ENCODE results near the gene SCGB1D2.
"Not testable (repeated sequence)": the region's sequence is repeated elsewhere in the genome, so short reads cannot be mapped to it uniquely, and the experiment has no call there.

The SCGB1D2 gene

DNA sequence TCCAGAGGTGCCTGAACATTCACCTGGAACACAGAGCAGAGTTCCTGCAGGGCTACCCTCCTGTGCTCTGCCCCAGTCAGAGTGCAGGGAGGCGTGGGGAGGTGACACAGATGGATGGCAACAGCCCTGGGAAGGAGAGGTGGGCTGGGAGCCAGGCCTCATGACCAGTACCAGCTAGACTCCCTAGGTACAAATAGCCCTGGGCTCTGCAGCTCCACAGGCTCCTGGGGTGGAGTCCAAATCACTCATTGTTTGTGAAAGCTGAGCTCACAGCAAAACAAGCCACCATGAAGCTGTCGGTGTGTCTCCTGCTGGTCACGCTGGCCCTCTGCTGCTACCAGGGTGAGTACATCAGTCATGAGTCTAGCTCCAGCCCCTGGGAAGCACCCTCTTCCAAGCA, at the start of gene SCGB1D2:
Gene SCGB1D2, plus strand, starts transcription at position 219 of the 400 bp plus-strand sequence. Its CDS starts 69 bp downstream, at position 288.
- Histone ChIP-seq H3K27ac (no peak within 1 kb of the TSS), H3K4me3 (no peak within 1 kb of the TSS)

- Histone ChIP-seq H3K27ac (no peak overlapping the region), H3K4me3 (no peak overlapping the region)
Observed at GRCh38 chr11:62193952-62194351, 48.1 kb upstream of the SCGB1D2 start.

- H3K4me3 ChIP-seq, H3K27ac ChIP-seq: not testable (repeated sequence)
Observed at GRCh38 chr11:62195010-62195409, 47.0 kb upstream of the SCGB1D2 start.

GRCh38 chr11:62195945-62196344, 46.1 kb upstream of the SCGB1D2 start:
- no peak overlapping the region for H3K4me3 ChIP-seq
- H3K27ac ChIP-seq: no peak overlapping the region

GRCh38 chr11:62197400-62197799, 44.6 kb upstream of the SCGB1D2 start:
- H3K27ac ChIP-seq, H3K4me3 ChIP-seq: not testable (repeated sequence)

- Histone ChIP-seq H3K27ac (no peak overlapping the region), H3K4me3 (no peak overlapping the region)
Observed at GRCh38 chr11:62201376-62201775, 40.7 kb upstream of the SCGB1D2 start.

GRCh38 chr11:62202910-62203309, 39.1 kb upstream of the SCGB1D2 start:
- no peak overlapping the region for H3K4me3 ChIP-seq
- no peak overlapping the region for H3K27ac ChIP-seq

DNA sequence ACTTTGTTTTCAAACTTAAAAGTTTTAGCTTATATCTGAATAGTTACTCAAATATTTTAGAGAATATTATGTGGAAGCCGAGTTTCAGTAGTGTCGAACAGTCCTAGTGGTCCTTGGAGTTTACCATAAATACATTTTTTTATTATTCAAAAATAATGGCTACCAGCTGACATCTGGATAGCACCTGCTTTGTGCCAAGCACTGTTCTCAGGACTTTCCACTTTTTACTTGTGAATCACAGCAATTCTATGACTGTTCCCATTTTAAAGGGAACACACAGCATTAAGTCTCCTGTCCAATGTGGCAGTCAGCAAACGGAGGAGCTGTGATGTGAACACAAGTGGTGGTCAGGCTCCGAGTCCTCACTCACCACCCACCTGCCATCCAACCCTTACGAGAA, 37.6 kb upstream of the SCGB1D2 start:
- Histone ChIP-seq H3K27ac (no peak overlapping the region), H3K4me3 (no peak overlapping the region)

- Histone ChIP-seq H3K27ac (no peak overlapping the region), H3K4me3 (no peak overlapping the region)
Observed at GRCh38 chr11:62205441-62205840, 36.6 kb upstream of the SCGB1D2 start.

DNA sequence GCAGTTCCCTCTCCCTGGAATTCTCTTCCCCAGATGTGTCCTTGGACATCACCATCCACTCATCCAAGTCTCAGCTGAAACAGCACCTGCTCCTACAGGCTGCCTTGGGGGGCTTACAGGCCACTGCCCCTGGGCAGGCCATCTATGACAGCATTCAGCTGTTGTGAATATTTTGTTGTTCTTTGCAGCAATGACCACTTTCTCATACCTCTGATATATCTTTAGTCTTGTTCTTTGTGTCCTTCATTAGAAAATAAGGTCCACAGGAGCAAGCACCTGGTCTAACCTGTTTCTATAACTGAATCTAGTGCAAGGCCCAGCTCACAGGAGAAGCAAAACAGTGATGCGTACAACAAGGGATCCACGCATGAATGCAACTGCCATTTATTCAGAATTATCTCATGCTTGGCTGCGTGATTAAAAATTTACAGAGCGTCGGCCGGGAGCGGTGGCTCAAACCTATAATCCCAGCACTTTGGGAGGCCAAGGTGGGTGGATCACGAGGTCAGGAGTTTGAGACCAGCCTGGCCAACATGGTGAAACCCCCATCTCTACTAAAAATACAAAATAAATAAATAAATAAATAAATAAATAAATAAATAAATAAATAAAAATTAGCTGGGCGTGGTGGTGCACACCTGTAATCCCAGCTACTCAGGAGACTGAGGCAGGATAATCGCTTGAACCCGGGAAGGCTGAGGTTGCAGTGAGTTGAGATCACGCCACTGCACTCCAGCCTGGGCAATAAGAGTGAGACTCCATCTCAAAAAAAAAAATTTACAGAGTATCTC, 35.6 kb upstream of the SCGB1D2 start:
- not testable (repeated sequence) for H3K27ac ChIP-seq

DNA sequence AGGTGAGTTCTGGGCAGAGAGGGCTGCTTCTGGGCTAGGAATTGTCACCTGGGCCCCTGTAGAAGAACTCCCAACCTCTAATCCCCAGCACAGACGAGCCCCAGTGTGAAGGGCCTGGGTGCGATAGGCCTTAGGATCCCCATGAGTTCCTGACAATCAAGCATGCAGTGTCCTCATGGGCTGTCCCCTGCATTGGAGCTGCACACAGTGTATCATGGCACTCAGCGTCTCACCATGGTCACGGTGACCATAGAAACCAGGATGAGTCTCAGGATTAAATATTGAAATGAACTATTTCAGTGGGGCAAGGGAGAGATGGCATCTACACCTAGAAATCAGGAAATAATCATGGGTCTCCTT, 33.3 kb upstream of the SCGB1D2 start:
- no peak overlapping the region for H3K4me3 ChIP-seq

More for the DNA sequence above, 35.6 kb upstream of the SCGB1D2 start:
- H3K4me3 ChIP-seq: not testable (repeated sequence)

DNA sequence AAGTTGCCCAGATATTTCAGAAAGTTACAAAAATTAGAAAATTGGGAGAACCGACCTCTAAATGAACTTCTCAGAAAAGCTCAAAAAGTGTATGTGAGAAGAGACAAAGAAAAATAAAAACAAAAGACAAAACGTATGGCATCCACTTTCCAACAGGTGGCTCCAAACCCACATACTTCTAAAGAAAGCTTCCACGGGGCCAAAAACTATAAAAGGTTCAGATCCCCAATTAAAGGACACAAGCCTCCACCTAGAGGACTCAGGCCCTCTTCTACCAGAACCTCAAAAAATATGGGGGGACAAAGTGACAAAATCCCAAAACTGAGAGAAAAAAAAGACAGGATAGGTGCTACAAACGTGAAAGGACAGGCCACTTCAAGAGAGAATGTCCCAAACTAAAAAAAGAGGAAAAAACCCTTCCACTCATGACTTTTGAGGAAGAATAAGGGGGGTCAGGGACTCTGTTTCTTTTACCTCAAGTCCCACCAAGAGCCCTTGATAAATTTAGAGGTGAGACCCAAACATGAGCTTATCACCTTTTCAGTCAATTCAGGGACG, 24.8 kb upstream of the SCGB1D2 start:
- Histone ChIP-seq H3K27ac (no peak overlapping the region), H3K4me3 (no peak overlapping the region)

More for the DNA sequence above, 33.3 kb upstream of the SCGB1D2 start:
- H3K27ac ChIP-seq: no peak overlapping the region

- H3K27ac ChIP-seq: no peak overlapping the region
- no peak overlapping the region for H3K4me3 ChIP-seq
Observed at GRCh38 chr11:62221498-62221897, 20.5 kb upstream of the SCGB1D2 start.

DNA sequence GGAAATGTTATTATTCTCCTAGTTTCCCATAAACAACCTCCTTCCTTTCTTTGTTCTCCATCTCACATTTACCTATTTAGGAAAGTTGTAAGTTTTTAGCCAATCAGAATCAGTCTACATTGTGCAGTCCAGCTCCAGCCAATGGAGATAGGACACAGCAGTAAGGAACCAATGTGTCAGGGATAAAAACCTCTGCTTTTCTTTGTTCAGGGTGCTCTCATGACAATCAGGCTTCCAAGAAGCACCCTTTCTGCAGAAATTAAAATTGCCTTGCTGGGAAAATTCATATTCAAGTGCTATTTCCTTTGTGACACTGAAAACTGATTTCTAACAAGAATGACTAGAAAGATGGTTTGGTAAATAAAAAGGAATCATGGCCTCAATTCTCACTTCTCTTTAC, 18.9 kb upstream of the SCGB1D2 start:
- no peak overlapping the region for H3K4me3 ChIP-seq
- no peak overlapping the region for H3K27ac ChIP-seq

GRCh38 chr11:62233730-62234129, 8.3 kb upstream of the SCGB1D2 start:
- no peak overlapping the region for H3K4me3 ChIP-seq
- H3K27ac ChIP-seq: no peak overlapping the region

- H3K4me3 ChIP-seq: no peak overlapping the region
- no peak overlapping the region for H3K27ac ChIP-seq
Observed at GRCh38 chr11:62236187-62236586, 5.9 kb upstream of the SCGB1D2 start.

DNA sequence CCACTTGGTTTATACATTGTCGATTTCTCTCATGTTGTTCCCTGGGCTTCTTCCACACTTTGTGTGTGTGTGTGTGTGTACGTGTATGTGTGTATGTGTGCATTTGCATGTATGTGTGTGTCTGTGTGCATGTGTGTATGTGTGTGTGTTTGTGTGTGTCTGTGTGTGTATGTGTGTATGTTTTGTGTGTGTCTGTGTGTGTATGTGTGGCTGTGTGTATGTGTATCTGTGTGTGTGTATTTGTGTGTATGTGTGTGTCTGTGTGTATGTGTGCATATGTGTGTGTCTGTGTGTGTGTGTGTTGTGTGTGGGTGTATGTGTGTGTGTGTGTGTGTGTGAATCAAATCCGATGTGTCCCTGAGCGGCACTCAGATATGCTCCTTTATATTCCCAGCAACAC, 4.5 kb upstream of the SCGB1D2 start:
- Histone ChIP-seq H3K27ac (no peak overlapping the region), H3K4me3 (no peak overlapping the region)

DNA sequence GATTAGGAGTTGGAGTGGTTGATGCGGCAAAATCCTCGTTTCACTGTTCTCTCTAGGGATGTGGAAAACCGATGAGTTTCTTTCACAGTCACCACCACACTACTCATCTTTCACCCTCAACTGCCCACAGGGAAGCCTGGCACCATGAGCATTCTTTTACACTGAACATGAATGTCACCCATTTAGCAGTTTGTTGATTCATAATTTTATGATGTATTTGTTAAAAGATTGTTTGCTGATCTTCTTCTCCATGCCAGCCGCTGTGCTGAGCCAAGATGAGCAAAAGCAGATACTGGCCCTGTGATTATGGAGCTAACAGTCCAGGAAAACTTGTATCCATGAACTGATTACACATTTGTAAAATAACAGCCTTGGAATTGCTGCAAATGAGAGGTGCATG, 3.9 kb upstream of the SCGB1D2 start:
- H3K4me3 ChIP-seq: no peak overlapping the region
- no peak overlapping the region for H3K27ac ChIP-seq

GRCh38 chr11:62241095-62241494, 944 bp upstream of the SCGB1D2 start:
- no peak overlapping the region for H3K4me3 ChIP-seq
- no peak overlapping the region for H3K27ac ChIP-seq

DNA sequence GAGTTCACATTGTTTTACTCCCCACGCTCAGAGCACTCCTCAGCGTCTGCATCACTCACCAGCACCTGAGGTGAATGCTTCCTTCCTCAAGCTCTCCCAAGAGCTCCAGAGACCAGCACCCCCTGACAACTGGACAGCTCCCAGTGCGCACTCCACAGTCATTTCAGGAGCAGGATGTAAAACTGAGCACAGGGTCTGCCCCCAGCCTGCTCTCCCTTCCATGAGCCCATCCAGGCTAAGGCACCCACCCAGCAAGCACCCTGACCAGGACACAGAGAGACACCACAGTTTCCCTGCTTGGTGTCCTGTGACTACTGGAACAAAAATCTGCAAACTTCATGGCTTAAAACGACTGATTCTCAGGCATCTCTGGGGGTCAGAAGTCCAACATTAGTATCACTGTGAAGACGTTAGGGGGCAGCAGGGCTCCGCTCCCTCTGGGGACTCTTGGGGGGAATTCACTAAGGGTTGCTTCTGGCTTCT, 3.3 kb downstream of the SCGB1D2 start:
- Histone ChIP-seq H3K27ac (no peak overlapping the region), H3K4me3 (no peak overlapping the region)

- no peak overlapping the region for H3K27ac ChIP-seq
- no peak overlapping the region for H3K4me3 ChIP-seq
Observed at GRCh38 chr11:62251698-62252097, 9.7 kb downstream of the SCGB1D2 start.

Data from skin epidermis (tissue), 12 donors.